HG02759 (cell line): ENCODE measurements around the gene DSG2.

Source experiments
- ATAC-seq: cut with Tn5 transposase; IDR thresholded peaks from one replicate; pipeline ENCODE4 v1.9.1; 2021; ENCODE audit warnings: mild to moderate bottlenecking, moderate library complexity; ENCODE audit not compliant: unreplicated experiment

The DSG2 gene

GRCh38 chr18:31551883-31552282, 53.9 kb downstream of the DSG2 start:
- no peak for ATAC-seq

- no peak for ATAC-seq
Measured at GRCh38 chr18:31553800-31554199, 55.8 kb downstream of the DSG2 start.

- no peak for ATAC-seq
Measured at GRCh38 chr18:31554776-31555175, 56.8 kb downstream of the DSG2 start.

GRCh38 chr18:31555971-31556747, 58.2 kb downstream of the DSG2 start:
- peak; percentile 76 for ATAC-seq

GRCh38 chr18:31557446-31557845, 59.5 kb downstream of the DSG2 start:
- ATAC-seq: no peak

GRCh38 chr18:31558567-31558966, 60.6 kb downstream of the DSG2 start:
- ATAC-seq: no peak

GRCh38 chr18:31562726-31563125, 64.7 kb downstream of the DSG2 start:
- no peak for ATAC-seq

GRCh38 chr18:31563778-31564177, 65.8 kb downstream of the DSG2 start:
- no peak for ATAC-seq

- ATAC-seq: no peak
Measured at GRCh38 chr18:31565345-31565744, 67.4 kb downstream of the DSG2 start.

GRCh38 chr18:31565782-31566512, 68.0 kb downstream of the DSG2 start:
- ATAC-seq: no peak

GRCh38 chr18:31566576-31567306, 68.8 kb downstream of the DSG2 start:
- no peak for ATAC-seq

- no peak for ATAC-seq
Measured at GRCh38 chr18:31572368-31572767, 74.4 kb downstream of the DSG2 start.

- ATAC-seq: no peak
Measured at GRCh38 chr18:31573051-31573450, 75.1 kb downstream of the DSG2 start.

GRCh38 chr18:31574359-31574758, 76.4 kb downstream of the DSG2 start:
- ATAC-seq: no peak

- ATAC-seq: no peak
Measured at GRCh38 chr18:31575515-31576257, 77.7 kb downstream of the DSG2 start.

- peak; percentile 71 for ATAC-seq
Measured at GRCh38 chr18:31576670-31577069, 78.7 kb downstream of the DSG2 start.

GRCh38 chr18:31577195-31577594, 79.2 kb downstream of the DSG2 start:
- peak; percentile 68 for ATAC-seq

GRCh38 chr18:31578126-31578525, 80.1 kb downstream of the DSG2 start:
- ATAC-seq: no peak

GRCh38 chr18:31579375-31579774, 81.4 kb downstream of the DSG2 start:
- ATAC-seq: no peak

GRCh38 chr18:31581498-31582197, 83.7 kb downstream of the DSG2 start:
- no peak for ATAC-seq
